GM10266 (cell line): Measurements from ENCODE around the gene CHD1L.

Source experiments
- DNase-seq: peaks from one replicate; pipeline ENCODE4 v3.0.0; 2012; ENCODE audit errors: extremely low spot score
- TF ChIP-seq, protein P1 (sequence below): IDR thresholded peaks from 2 replicates; pipeline ENCODE4 v1.5.1; 2012; ENCODE audit warnings: mild to moderate bottlenecking, low read depth; ENCODE audit not compliant: control insufficient read depth, insufficient read depth; ENCODE audit errors: missing control alignments

The CHD1L gene

DNA sequence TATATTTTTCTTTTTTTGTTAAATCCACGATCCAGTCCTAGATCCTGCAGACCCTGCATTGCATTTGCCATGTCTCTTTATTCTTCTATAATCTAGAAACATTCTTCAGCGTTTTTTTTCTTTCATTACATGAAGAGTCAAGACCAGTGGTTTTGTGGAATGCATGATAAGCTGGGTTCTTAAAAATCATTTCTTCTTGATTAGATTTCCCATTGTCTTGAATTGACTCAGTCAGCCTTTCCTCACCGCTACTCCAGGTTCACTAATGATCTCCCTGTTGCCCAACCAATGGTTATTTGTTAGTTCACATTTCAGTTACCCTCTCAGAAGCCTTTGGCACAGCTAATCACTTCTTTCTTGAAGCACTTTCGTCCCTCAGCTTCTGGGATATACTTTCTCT, 25.2 kb downstream of the CHD1L start:
- no peak for DNase-seq
- TF ChIP-seq, protein P1, sequence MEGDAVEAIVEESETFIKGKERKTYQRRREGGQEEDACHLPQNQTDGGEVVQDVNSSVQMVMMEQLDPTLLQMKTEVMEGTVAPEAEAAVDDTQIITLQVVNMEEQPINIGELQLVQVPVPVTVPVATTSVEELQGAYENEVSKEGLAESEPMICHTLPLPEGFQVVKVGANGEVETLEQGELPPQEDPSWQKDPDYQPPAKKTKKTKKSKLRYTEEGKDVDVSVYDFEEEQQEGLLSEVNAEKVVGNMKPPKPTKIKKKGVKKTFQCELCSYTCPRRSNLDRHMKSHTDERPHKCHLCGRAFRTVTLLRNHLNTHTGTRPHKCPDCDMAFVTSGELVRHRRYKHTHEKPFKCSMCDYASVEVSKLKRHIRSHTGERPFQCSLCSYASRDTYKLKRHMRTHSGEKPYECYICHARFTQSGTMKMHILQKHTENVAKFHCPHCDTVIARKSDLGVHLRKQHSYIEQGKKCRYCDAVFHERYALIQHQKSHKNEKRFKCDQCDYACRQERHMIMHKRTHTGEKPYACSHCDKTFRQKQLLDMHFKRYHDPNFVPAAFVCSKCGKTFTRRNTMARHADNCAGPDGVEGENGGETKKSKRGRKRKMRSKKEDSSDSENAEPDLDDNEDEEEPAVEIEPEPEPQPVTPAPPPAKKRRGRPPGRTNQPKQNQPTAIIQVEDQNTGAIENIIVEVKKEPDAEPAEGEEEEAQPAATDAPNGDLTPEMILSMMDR = no peak

DNA sequence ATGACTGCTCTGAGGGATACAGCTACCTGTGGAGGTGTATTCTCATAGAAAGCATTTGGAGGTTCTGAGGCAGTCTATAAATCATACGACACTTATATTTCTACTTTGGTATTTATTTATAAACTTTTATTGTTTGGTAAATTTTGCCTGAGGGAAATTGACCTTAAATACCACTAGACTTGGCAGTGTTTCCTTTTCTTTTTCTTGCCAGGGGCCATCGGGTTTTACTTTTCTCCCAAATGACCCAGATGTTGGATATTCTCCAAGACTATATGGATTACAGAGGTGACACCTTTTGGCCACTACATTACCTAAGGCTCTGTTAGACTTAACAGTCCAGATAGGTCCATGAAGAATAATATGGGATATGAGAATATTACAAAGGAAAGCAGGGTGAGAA, 28.2 kb downstream of the CHD1L start:
- TF ChIP-seq, protein P1 = no peak
- no peak for DNase-seq

DNA sequence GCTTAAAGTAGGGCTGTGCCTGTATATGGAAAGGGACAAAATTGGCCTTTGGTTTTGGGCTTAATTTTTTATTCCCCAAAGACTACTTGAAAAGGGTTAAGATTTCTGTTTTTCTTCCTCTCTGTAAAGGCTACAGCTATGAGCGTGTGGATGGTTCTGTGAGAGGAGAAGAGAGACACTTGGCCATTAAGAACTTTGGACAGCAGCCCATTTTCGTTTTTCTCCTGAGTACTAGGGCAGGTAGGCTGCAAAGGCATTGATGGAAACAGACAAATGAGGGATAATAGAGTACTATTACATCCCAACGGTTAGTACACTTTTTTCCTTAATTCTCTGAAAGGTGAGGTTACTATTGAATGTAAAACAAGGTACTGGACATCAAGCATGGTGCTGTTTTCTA, 29.6 kb downstream of the CHD1L start:
- TF ChIP-seq, protein P1 = no peak
- no peak for DNase-seq

DNA sequence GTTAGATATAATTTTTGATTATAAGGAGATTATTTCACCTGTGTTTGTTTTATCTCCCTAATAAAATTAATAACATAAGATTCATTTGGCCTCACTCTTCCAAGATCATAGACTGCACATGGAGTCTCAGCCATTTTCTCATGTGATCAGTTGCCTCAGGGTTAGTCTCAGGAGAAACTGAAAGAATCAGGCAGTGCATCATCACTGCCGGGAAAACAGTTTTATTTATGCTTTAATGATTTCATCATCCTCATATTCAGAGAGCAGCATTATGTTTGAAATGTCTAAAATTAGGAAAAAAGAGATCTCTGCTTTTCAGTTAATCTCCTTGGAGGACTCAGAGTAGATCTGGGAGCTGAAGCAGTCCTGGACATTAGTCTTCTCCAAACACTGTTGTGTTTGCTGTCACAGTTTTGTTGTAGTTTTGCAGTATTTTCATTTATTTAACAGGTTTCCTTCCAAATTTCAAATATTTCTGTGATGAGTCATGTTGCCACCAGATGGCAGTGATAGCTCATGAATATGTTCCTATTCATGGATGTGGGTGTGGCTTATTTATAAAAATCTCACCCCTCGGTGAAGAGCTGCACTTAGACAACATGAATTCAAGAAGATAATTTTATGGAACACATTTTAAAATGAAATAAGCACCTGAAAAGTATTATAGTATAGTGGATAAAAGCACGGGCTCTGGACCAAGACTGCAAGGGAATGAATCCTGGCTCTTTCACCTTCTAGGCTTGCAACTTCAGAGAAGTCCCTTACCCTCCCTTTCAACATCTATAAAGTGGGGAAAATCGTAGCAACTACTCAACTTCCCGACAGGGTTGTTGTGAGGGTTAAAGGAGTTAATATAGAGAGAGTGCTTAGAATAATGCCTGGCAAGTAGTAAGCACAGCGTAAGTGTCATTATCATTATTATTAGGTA, 31.2 kb downstream of the CHD1L start:
- peak; percentile 45 for DNase-seq

DNA sequence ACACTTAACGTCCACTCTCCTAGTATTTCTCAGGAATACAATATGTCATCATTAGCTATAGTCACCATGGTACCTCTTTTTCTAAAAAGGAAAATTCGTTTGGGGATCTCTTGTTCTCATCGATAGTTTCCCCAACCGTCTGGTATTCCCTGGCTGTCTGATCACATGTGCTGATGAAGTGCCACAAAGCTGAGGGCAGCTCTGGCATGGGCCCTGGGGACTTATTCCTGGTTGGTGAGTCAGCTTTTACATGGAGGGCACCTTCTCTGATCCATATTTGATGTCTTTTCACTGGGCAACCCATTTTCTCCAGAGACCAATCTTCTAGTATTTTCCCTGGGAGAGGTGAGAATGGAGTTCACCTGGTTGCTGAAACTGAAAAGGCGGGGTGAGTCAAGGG, 39.5 kb downstream of the CHD1L start:
- DNase-seq = no peak
- TF ChIP-seq, protein P1 = no peak

More for the DNA sequence above, 31.2 kb downstream of the CHD1L start:
- TF ChIP-seq, protein P1 = peak; percentile 58

DNA sequence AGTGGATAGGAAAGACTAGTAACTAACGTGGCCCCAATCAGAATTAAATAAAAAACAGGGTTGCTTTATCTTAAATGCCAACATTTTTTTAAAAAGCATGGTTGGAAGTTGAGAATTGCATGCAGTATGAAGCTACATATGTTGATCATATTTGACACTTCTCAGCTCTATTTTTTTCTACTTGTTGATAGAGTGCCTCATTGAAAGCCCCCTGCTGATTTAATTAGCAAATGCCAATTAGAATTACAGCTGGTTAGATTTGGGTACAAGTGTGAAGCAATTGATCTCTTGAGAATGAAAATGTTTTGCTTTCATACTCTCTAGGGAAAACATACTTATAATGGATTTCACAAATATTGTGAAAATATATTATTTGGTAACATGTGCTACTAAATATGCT, 40.5 kb downstream of the CHD1L start:
- TF ChIP-seq, protein P1 = no peak
- no peak for DNase-seq
